ENCODE data around the gene HOXD4. TPM values are rescaled to one million over a fixed set of nuclear protein-coding genes. Genes with fewer than 3 reads are reported as not detected.

The HOXD4 gene
- total RNA-seq, 4 donors from 2014 or later, result 2.2 to 25.5 (median 15.3) TPM

- 63% methylated on average over 47 of the region's 51 CpGs; no CpG with 5 or more reads in 1 of the 2 donors for WGBS, 2 donors (ENCODE audit: low coverage in 1 of 2)
- Histone ChIP-seq H3K36me3 (no peaks in the 10 kb centered on the region), H3K27me3 (peaks cover 61% of the 10 kb centered on the region), H3K9me3 (no peaks in the 10 kb centered on the region), H3K4me3 (no peak overlapping the region), H3K4me1 (peaks cover 0 to 27% (median 16%) of the 10 kb centered on the region in 4 donors), H3K27ac (no peak overlapping the region)
- in situ Hi-C loops (cut with MboI; ENCODE audit: low pct_ligation_motif_present in 1 of 4, low pct_unique_long_range_greater_than_20kb in 1 of 4, low sequenced_read_pairs in 3 of 4), result no loop called here
- intact Hi-C loops (cut with DNase I; ENCODE audit: low total_unique reads), result no loop called here
- DNase-seq, result no peak
- TF ChIP-seq CTCF (IDR thresholded peaks at IDR 0.05), result no peak
- TF ChIP-seq EP300 (IDR thresholded peaks at IDR 0.05; ENCODE audit: low read depth), result no peak
- TF ChIP-seq POLR2AphosphoS5 (IDR thresholded peaks at IDR 0.05), result no peak
These were observed 20.1 kb downstream of the HOXD4 start for GRCh38 chr2:176171351-176172006.

- no peak for DNase-seq
- in situ Hi-C loops (cut with MboI; ENCODE audit: low pct_ligation_motif_present in 1 of 4, low pct_unique_long_range_greater_than_20kb in 1 of 4, low sequenced_read_pairs in 3 of 4) (no loop called here), intact Hi-C loops (cut with DNase I; ENCODE audit: low total_unique reads) (no loop called here)
- TF ChIP-seq POLR2A (IDR thresholded peaks at IDR 0.05) (no peak), EP300 (IDR thresholded peaks at IDR 0.05; ENCODE audit: low read depth) (no peak), POLR2AphosphoS5 (IDR thresholded peaks at IDR 0.05) (no peak), CTCF (IDR thresholded peaks at IDR 0.05) (no peak)
- H3K9me3 ChIP-seq, result no peaks in the 10 kb centered on the region
- WGBS, 2 donors (ENCODE audit: low coverage in 1 of 2), result 60 to 64% methylated on average over 2 to 60 of the region's 60 CpGs
- no peak overlapping the region for H3K27ac ChIP-seq
- no peak overlapping the region for H3K4me3 ChIP-seq
- no peaks in the 10 kb centered on the region for H3K36me3 ChIP-seq
- H3K4me1 ChIP-seq, result peaks cover 0 to 27% (median 16%) of the 10 kb centered on the region in 4 donors
- peaks cover 65% of the 10 kb centered on the region for H3K27me3 ChIP-seq
These were observed 20.9 kb downstream of the HOXD4 start for GRCh38 chr2:176172007-176172894.

- TF ChIP-seq POLR2A (IDR thresholded peaks at IDR 0.05) (no peak), CTCF (IDR thresholded peaks at IDR 0.05) (no peak), EP300 (IDR thresholded peaks at IDR 0.05; ENCODE audit: low read depth) (no peak), POLR2AphosphoS5 (IDR thresholded peaks at IDR 0.05) (no peak)
- in situ Hi-C loops (cut with MboI; ENCODE audit: low pct_ligation_motif_present in 1 of 4, low pct_unique_long_range_greater_than_20kb in 1 of 4, low sequenced_read_pairs in 3 of 4), result no loop called here
- H3K36me3 ChIP-seq, result no peaks in the 10 kb centered on the region
- no peak for DNase-seq
- no peaks in the 10 kb centered on the region for H3K9me3 ChIP-seq
- H3K27ac ChIP-seq, result no peak overlapping the region
- 54 to 61% methylated on average over 8 to 14 of the region's 14 CpGs for WGBS, 2 donors (ENCODE audit: low coverage in 1 of 2)
- H3K4me3 ChIP-seq, result no peak overlapping the region
- intact Hi-C loops (cut with DNase I; ENCODE audit: low total_unique reads), result no loop called here
- H3K4me1 ChIP-seq, result peaks cover 0 to 31% (median 21%) of the 10 kb centered on the region in 4 donors
- H3K27me3 ChIP-seq, result peaks cover 72% of the 10 kb centered on the region
These were observed 21.7 kb downstream of the HOXD4 start for GRCh38 chr2:176172895-176173566.

Measured in transverse colon (tissue), 4 donors.